VCaP (cell line): ENCODE data around the gene WDR17.

Experiments used
- H3K27ac ChIP-seq: fragments of 450-650 bp; 2 replicates; pipeline ENCODE4 v1.5.1; 2017
- CTCF ChIP-seq: fragments of 450-650 bp; conservative IDR thresholded peaks from 2 replicates; pipeline ENCODE4 v1.5.1; 2017; ENCODE audit warnings: mild to moderate bottlenecking, moderate library complexity

WDR17 gene

GRCh38 chr4:176065435-176066291, at the start of gene WDR17:
Gene WDR17, plus strand, starts transcription at chr4:176065841. Its CDS starts 45,740 bp downstream, at chr4:176111581.
- H3K27ac ChIP-seq, result peak within 1 kb of the TSS; percentile 57
- TF ChIP-seq CTCF, result no peak

GRCh38 chr4:176016601-176017000, 49.0 kb upstream of the WDR17 start:
- no peak overlapping the region for H3K27ac ChIP-seq
- no peak for TF ChIP-seq CTCF

- no peak overlapping the region for H3K27ac ChIP-seq
- no peak for TF ChIP-seq CTCF
Observed at GRCh38 chr4:176020481-176021085, 45.1 kb upstream of the WDR17 start.

- no peak overlapping the region for H3K27ac ChIP-seq
- no peak for TF ChIP-seq CTCF
Observed at GRCh38 chr4:176030391-176030790, 35.2 kb upstream of the WDR17 start.

- no peak overlapping the region for H3K27ac ChIP-seq
- no peak for TF ChIP-seq CTCF
Observed at GRCh38 chr4:176031922-176032321, 33.7 kb upstream of the WDR17 start.

GRCh38 chr4:176032454-176032853, 33.2 kb upstream of the WDR17 start:
- H3K27ac ChIP-seq, result no peak overlapping the region
- TF ChIP-seq CTCF, result no peak

- peak; percentile 65 for TF ChIP-seq CTCF
- no peak overlapping the region for H3K27ac ChIP-seq
Observed at GRCh38 chr4:176034499-176034898, 31.1 kb upstream of the WDR17 start.
